Stimulated activated CD4-positive, alpha-beta T cell treated with anti-CD3 and anti-CD28 coated beads, Interleukin-12 subunit alpha, Interleukin-12 subunit beta, amount 100 ng/mL, for 48 hours (primary cell): ENCODE data around the gene RPL31.
"Not testable (repeated sequence)": the region's sequence is repeated elsewhere in the genome, so short reads cannot be mapped to it uniquely, and the experiment has no call there.

ENCODE experiments used
- DNase-seq, 3 donors: peaks; one replicate each; pipeline ENCODE4 v3.0.0-alpha.2; 2020; ENCODE audit warnings: low read depth in 2 of 3, low spot score in 1 of 3

The RPL31 gene

DNA sequence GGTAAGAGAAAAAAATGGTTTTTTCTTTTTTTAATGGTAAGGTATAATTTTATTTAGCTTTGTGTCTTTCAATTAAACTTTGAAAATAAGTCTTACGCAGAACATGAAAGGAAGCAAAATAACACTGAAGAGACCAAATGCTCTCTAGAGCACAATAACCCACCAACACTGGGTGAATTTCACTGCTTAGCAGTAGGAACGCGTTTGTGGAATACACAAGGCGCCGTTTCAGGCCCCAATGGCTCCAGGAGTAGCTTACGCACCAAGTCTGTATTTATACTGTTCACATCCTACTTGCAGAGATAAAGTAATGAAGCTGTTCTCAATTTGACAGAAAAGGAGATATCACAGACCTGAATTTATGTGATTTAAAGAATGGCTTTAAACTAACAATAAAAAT is 23.5 kb downstream of the RPL31 start:
- DNase-seq, result no peak

DNA sequence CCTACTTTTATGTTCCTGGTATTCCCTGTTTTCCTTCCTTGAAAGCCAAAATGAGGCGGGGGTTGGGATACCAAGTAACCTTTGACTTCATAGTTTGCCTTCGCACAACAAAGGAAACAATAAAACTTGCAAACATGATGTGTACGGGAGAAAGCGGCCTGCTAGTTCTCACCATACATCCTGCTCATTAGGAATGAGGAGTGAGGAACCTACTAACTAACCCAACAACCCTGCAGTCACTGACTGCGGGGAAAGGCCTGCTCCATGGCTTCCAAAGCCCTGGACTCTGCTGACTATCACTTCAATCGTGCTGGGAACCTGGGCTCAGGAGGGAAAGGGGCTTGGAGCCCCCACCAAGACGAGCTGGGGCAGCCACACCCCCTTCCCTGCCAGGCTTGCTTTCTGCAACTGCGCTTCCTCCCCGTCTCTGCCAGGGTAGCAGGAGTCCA is 24.2 kb downstream of the RPL31 start:
- DNase-seq, result no peak

DNA sequence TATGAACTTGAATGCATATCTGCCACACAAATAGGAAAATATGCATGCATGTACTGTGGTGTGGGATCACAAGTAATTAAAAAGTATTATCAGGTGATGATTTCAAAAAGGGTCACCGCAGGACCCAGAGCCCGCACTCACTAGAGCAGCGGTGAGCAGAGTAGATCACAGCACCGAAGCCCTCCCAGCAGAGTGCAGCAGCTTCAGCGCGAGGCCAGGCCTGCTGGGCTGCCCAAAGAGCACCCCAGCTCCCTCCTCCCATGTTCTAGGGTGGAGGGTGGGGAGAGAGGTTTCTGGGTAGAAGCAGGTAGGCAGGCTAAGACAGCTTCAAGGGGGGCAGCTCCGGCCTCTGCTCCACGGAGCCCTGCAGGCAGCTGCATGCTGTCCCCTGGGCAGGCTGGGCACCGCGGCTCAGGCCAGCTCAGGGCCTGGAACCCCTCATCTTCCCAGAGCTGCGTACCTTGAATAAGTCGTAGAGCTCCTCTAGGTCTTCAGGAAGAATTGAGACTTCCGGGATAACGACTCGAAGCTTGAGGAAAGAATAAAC is 24.9 kb downstream of the RPL31 start:
- no peak for DNase-seq

DNA sequence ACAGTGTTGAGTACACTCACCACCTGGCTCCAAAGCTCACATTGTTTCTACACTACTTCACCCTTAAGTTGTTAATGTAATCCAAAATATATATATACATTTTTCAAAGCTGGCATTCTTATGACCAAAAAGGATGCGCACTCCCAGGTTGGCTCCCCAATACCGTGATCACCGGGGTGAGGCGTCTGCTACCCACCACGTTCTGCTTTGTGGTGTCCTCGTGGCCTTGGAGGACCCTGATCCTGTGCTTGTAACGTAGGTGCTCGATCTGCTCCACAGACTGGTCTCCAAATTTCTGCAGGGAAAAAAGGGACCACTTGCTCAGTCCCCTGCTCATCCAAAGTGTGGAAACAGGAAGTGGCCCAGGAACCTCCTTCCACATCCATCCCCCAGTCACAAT is 25.8 kb downstream of the RPL31 start:
- no peak for DNase-seq

DNA sequence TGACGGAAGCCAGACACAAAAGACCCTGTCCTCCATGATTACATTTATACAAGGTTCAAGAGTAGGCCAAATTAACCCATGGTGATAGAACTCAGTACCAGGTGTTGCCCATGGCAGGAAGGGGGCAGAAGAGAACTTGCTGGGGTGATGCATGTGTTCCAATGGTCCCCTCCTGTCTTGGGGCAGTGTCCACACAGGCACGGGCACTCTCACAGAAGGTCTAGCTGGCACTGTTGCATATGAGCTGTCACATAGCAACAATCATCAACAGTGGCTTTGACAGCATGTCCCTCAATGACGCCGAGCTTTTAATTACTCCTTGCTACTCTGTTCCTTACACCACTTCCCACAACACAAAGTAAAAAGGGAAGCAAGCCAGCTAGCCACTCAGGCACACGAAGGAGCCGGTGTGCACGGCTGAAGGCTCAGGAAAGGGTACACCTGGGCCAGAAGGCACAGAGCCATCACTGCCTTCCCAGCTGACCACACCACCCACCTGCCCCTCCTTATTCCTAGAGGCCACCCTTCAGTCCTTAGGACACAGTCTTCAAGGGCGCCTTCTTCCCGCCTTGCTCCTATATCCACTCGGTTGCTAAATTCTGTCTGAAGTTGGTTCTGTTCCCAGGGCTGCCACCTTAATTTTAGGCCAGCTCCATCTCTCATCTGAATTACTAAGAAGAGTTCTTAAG is 28.9 kb downstream of the RPL31 start:
- DNase-seq, result no peak

DNA sequence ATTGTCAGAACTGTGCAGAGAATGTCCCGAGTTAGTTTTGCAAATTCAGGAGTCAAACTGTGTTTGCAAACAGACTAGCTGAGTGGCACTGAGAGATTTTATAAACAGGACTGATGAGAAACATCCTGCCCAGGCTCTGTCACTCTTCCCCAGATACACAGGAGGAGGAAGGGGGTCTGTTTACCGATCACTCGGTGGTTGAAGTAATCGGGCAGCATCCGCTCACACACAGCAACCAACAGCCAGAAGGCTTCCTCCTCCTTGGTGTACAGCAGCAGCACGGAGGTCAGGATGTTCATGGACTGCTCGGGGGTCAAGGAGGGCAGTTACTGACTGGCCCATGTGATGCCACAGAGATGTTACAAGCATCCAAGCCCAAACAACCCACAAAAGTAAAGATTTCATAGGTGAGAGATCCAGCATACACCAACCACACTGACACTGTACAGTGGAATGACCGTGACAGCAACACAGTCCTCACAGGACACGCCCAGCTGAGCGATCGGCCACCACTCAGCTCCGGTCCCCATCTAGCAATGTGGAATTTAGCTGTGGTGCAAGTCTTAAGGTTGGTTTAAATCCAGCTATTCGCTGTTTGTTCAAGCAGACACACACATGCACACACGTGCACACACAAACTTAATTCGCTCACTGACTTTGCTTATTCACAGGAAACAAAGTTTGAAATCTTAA is 30.1 kb downstream of the RPL31 start:
- no peak for DNase-seq

DNA sequence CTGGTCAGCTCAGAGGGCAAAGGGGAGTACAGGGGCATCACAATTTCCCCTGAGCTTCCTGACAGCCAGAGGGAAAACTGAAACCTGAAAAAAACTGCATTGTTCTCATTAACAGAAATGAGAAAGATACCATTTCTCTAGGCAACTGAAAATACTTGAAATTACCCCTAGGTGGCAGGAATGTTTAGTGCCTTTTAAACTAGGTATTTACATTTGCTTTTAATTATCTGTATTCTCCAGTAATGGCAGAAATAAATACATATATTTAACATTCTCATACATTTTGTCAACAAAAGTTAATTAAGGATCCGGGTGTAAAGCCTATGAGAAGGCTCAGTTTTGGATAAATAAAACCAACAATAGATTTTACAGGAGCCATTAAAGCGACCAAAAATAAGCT is 34.5 kb downstream of the RPL31 start:
- DNase-seq, result no peak

DNA sequence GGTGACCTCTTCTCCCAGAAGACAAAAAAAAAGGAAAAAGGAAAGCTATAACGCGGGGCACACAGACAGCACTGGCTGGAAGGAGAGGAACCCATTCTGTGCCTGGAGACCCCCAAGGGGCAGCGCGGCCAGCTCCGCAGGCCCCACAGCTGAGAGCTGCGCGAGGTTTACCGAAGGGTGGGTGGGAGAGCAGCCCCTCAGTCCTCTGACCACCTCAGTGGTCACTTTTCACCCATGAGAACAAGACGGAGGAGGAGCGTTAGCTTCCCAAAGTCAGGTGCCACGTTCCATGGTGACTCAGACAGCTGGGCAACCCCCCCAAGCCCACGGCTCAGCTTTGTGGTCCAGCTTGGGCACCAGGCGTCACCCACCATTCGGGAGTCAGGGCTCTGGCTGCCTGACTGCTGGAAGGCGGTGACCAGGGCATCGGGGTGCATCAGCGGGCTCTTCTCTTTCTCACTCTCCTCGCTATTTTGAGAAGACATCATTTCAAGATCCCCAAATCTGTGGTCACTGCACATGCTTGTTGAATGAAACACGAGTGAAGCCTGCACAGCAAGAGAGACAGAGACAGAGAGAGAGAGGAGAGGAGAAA is 35.2 kb downstream of the RPL31 start:
- no peak for DNase-seq

DNA sequence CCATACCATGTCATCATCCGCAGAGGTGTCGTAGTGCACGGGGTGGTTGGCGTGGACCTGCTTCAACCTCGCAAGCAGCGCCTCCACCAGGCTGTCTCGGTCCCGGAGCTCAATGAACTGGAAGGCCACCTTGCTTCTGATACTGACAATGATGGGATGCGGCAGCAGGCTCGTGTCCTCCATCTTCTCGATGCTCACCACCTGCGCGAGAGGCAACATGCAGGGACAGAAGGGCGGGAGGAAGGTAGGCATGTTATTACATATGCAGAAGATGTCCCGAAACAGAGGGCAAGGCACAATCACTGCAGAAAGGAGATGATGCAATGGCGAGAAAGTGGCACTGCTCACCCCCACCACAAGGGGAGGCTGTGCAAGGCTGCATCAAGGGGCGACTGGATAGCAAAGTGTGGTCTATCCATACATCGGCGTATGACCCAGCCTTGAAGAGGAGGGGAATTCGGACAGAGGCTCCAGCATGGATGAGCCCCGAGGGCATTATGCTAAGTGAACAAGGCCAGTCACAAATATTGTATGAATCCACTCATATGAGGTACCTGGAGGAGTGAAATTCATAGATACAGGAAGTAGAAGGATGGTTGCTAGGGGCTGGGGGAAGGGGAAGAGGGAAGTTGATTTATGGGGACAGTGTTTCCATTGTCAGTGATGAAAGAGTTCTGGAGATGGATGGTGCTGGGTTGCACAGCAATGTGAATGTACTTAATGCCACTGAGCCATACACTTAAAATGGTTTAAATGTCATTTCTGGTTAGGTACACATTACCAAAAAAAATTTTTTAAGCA is 36.6 kb downstream of the RPL31 start:
- peak; percentile 5 to 19 (median 12) for DNase-seq

DNA sequence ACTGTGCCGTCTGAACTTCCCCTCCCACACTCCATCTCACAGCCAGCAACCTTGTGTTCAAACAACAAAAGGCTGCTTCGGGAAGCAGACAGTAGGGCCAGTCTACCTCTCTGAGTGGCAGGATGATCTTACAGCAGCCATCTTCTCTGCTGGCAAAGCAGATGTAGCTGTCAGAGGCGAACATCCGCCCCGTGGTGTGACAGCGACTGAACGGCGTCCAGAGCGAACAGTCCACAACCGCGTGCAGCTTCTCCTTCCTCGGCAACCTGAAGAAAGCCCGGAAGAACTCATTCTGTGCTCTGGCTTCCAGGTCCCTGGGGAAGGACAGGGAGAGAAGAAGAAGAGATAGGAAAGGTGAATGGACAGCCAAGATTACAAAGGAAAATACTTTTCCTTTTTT is 38.0 kb downstream of the RPL31 start:
- no peak for DNase-seq

DNA sequence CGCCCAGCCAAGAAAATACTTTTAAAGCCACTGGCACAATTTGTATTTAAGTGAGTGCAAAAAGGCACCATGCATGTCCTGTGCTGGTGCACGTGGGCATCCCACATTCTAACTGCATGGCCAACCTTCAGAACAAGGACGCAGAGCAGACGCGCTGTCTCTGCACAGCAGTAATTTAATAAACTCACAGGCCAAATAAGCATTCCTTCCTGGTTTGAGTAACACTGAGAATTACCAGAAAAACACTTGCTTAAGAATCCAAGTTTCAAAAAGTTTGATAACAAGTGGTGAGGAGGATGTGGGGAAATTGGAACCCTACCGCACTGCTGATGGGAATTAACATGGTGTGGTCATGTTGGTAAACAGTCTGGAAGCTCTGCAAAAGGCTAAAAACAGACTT is 38.7 kb downstream of the RPL31 start:
- no peak for DNase-seq

DNA sequence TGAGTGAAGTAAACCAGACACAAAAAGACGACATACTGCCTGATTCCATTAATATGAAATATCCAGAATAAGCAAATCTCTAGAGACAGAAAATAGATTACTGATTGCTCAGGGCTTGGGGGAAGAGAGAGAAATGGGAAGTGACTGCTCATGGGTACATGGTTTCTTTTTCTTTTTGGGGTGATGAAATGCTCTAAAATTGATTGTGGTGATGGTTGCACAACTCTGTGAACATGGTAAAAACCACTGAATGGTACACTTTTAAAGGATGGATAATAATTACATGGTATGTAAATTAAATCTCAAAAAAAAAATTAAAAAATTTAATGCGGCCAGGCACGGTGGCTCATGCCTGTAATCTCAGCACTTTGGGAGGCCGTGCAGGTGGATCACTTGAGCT is 39.3 kb downstream of the RPL31 start:
- DNase-seq, result no peak

DNA sequence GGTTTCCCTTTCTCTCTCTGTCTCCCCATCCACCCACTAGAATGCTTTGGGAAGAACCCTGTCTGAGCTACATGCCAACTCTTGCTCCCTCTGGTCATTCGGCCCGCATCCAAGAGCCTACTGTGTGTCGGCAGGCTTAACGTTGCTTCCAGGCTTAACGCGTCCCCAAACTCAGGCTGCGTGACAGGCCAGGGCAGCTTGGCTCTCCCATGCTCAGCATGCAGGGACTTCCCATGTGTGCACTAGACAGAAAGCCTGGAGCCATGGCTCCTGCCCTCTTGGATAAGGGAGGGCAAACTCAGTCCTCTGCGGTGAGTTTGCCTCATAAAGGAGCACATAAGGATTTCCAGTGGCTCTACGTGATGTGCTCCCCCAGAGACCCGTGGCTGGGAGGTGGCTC is 43.2 kb downstream of the RPL31 start:
- no peak for DNase-seq

DNA sequence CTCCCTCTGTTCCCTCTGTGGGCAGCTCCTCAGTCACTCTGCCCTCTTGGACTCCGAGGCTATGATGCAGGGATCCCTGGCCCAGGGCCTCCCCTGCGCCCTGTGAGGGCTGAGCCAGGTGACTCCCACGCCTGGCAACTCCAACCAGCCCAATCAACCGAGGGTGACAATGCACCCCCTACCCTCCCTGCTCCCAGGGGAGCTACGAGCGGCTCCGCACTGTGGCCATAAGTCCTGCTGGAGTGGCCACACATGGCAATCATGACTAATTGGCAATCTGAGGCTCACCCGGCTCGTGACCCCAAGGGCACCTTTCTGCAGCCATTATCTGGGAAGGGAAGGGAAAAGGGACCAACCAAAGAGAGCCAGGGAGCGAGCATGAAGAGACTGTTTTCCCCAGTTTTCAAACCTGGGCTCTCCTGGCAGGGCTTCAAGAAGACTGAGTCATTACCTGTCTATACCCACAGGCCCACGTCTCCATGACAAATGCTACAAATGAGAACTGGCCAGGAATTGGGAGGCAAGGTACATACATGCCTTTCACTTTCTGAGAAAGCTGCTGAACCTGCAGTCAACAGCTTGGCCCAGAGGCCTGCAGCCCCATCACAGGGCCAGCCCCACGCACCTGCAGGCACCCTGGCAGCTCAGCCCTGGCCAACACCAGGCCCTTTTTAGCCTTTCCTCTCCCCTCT is 45.1 kb downstream of the RPL31 start:
- DNase-seq, result no peak

DNA sequence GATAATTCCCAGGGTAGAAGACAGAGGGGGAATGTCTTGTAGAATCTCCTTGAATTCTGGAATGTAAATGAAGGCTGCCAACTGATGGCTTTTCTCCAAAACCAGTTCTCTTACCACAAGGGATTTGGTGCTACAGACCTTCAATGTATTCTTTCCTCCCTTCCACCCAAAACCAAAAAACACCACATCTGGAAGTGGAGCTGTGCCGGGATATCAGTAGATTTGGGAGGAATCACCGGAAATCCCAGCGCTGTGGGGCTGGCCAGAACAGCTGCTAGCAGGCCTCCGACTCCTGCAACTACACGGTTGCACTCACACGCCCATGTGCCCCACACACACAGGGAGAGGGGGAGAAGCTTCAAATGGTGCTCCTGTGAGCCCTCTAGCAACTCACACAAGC is 45.7 kb downstream of the RPL31 start:
- no peak for DNase-seq

DNA sequence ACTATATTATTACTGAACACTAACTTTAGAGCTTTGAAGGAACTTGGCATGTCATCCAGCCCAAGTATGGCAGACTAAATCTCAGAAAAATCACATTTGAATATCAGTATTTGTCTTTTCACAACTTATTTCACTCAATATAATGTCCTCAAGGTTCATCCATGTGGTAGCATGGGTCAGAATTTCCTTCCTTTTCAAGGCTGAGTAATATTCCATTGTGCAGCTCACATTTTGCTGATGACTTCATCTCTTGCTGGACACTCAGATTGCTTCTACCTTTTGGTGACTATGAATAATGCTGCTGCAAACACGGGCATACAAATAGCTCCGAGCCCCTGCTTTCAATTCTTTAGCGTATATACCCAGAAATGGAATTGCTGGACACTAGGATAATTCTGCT is 46.7 kb downstream of the RPL31 start:
- no peak for DNase-seq

DNA sequence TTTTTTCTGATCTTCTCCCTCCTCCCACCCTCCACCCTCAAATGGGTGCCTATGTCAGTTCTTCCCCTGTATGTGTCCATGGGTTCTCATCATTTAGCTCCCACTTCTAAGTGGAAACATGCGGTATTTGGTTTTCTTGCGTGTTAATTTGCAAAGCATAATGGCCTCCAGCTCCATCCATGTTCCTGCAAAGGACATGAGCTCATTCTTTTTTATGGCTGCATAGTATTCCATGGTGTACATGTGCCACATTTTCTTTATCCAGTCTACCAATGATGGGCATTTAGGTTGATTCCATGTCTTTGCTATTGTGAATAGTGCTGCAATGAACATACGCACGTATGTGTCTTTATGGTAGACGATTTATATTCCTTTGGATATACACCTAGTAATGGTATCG is 48.8 kb downstream of the RPL31 start:
- not testable (repeated sequence) for DNase-seq

DNA sequence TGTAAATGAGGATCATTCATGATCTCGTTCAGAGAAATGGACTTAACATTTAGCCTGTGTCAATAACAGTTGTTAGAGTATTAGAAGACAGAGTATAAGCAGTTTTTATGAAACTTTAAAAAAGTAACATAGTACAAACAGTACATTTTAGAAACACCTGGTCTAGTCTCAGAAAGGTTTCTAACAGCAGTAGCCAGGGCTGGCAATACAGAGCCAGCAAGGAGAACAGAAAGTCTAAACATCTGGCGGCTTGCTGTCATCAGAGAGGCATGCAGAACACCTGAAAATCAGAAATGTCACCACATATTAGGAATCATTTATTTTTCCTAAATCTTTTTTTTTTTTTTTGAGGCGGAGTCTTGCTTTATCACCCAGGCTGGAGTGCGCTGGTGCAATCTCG is 50.1 kb downstream of the RPL31 start:
- DNase-seq, result no peak

DNA sequence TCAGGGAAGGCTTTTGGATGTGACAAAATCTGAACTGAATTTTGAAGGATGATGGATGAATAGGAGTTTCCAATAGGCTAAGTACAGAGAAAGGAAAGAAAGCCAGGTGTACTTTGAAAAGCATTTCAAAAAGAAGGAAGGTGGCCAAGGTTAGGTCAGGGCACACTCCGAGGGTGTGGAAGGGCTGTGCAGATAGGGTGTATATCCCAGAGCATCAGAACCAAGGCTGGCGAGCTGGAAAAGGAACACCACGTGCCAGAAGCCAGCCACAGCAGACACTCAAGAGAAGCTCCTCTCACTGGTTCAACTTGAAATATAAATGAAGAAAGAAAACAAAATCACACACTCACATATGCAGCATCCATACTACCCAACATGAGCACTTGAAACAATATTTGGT is 51.0 kb downstream of the RPL31 start:
- DNase-seq, result no peak
